GM18867 (cell line): ENCODE measurements around the gene SORL1-AS1.

Source experiments
- ATAC-seq: cut with Tn5 transposase; IDR thresholded peaks from one replicate; pipeline ENCODE4 v1.9.1; 2021; ENCODE audit warnings: mild to moderate bottlenecking, moderate library complexity; ENCODE audit not compliant: unreplicated experiment

SORL1-AS1 gene

GRCh38 chr11:121394785-121395184 lies 58.0 kb downstream of the SORL1-AS1 start:
- no peak for ATAC-seq

GRCh38 chr11:121393855-121394254 lies 58.9 kb downstream of the SORL1-AS1 start:
- ATAC-seq: no peak

GRCh38 chr11:121391914-121392313 lies 60.9 kb downstream of the SORL1-AS1 start:
- ATAC-seq: no peak

- no peak for ATAC-seq
Measured at GRCh38 chr11:121389651-121390050, 63.1 kb downstream of the SORL1-AS1 start.
